ENCODE results near the gene KRTAP10-8.

Gene KRTAP10-8

DNA sequence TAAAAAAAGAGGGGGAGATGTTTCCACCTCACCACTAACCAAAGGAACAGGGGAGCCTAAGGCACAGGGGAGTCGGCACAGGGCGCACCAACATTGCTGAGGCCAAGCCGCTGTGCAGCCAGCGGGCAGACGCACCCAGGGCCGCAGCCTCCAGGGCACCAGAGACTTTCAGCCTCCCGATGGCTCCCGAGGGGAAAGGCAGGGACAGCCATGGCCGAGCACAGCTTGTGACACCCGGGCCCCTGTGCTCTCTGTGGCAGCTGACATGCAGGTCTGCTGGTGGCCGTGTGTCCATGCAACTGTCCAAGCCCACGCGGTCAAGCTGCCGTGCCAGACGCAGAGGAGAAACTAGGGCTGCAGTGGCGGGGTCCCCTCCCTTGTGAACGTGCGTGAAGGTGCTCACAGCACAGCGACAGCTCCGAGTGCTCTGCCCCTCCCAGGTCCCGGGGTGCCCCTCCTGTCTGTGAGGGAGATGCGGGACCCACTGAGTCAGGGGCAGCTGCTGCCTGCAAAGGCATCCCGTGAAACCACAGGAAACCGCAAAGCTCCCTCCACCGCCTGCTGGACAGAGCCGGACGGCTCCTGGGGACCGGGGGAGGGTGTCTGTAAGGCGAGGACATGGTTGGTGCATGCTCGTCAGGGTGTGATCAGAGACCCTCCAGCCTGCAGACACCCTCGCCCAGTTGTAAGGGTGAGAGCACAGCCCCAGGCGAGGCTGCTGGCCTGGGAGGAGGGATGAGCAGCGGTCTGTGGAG, 36.9 kb downstream of the KRTAP10-8 start:
- DNase-seq = no peak
- TF ChIP-seq, protein P1, sequence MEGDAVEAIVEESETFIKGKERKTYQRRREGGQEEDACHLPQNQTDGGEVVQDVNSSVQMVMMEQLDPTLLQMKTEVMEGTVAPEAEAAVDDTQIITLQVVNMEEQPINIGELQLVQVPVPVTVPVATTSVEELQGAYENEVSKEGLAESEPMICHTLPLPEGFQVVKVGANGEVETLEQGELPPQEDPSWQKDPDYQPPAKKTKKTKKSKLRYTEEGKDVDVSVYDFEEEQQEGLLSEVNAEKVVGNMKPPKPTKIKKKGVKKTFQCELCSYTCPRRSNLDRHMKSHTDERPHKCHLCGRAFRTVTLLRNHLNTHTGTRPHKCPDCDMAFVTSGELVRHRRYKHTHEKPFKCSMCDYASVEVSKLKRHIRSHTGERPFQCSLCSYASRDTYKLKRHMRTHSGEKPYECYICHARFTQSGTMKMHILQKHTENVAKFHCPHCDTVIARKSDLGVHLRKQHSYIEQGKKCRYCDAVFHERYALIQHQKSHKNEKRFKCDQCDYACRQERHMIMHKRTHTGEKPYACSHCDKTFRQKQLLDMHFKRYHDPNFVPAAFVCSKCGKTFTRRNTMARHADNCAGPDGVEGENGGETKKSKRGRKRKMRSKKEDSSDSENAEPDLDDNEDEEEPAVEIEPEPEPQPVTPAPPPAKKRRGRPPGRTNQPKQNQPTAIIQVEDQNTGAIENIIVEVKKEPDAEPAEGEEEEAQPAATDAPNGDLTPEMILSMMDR (IDR thresholded peaks at IDR 0.05; ENCODE audit: low read depth, low read length, missing control alignments) = no peak
- in situ Hi-C loops (cut with HindIII; ENCODE audit: low pct_ligation_motif_present, low sequenced_read_pairs) = no loop called here

DNA sequence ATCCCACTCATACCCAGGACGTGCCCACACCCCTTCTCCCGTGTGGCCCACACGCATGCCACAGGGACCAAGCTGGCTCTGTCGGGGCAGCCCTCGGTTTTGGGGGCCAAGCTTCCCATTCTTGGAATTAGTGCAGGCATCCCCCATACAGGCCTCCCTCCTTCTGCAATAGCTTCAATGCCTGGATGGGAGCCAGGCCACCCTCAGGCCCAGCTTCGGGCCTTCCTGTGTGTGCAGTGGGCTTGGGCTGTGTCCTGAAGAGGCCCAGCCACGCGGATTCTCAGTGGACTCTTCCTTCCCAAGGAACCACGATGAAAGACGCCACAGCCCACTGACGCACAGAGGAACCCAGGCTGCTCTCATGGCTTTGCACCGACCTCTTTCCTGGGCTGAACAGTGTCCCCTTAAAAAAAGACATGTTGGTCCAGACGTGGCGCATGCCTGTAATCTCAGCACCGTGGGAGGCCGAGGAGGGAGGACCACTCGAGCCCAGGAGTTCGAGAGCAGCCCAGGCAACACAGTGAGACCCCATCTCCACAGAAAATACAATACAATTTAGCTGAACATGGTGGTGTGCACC, 37.7 kb downstream of the KRTAP10-8 start:
- Histone ChIP-seq H3K36me3 (replicated peaks) (no peaks in the 10 kb centered on the region), H3K27me3 (replicated peaks) (no peaks in the 10 kb centered on the region), H3K4me3 (ENCODE audit: low read depth, low read length) (no peak overlapping the region), H3K27ac (no peak overlapping the region)
- DNase-seq = no peak
- TF ChIP-seq, protein P1 (IDR thresholded peaks at IDR 0.05; ENCODE audit: low read depth, low read length, missing control alignments) = no peak
- in situ Hi-C loops (cut with HindIII; ENCODE audit: low pct_ligation_motif_present, low sequenced_read_pairs) = no loop called here

More for the DNA sequence above, 36.9 kb downstream of the KRTAP10-8 start:
- Histone ChIP-seq H3K4me3 (ENCODE audit: low read depth, low read length) (no peak overlapping the region), H3K27ac (no peak overlapping the region), H3K36me3 (replicated peaks) (no peaks in the 10 kb centered on the region), H3K27me3 (replicated peaks) (no peaks in the 10 kb centered on the region)

DNA sequence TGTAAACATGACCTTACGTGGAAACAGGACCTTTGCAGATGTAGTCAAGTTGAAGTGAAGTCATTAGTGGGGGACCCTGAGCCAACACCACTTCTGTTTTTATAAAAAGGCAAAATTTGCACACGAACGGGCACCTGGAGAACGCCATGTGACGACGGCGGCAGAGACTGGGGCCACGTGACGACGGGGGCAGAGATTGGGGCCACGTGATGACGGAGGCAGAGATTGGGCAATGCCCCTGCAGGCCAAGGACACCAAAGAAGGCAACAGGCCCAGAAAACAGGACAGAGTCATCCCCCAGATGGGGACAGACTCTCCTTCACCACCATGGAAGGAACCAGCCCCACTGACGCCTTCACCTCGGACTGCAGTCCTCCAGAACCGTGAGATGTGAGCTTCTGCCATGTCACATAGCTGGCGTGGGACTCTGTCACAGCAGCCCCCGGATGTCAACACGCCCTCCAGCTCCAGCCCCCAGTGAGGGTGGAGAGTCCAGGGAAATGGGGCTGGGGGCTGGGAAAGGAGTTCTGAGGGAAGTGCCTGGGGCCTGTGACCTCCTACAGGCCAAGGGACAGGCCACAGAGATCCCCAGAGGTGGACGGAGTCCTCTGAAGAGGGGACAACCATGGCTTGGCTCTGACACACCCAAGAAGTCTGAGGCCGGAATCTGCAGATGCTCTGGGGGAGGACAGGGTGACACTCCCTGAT, 38.5 kb downstream of the KRTAP10-8 start:
- TF ChIP-seq, protein P1 (IDR thresholded peaks at IDR 0.05; ENCODE audit: low read depth, low read length, missing control alignments) = no peak
- in situ Hi-C loops (cut with HindIII; ENCODE audit: low pct_ligation_motif_present, low sequenced_read_pairs) = no loop called here
- no peak for DNase-seq
- H3K27me3 ChIP-seq (replicated peaks) = no peaks in the 10 kb centered on the region
- H3K36me3 ChIP-seq (replicated peaks) = no peaks in the 10 kb centered on the region
- H3K4me3 ChIP-seq (ENCODE audit: low read depth, low read length) = no peak overlapping the region
- H3K27ac ChIP-seq = no peak overlapping the region

DNA sequence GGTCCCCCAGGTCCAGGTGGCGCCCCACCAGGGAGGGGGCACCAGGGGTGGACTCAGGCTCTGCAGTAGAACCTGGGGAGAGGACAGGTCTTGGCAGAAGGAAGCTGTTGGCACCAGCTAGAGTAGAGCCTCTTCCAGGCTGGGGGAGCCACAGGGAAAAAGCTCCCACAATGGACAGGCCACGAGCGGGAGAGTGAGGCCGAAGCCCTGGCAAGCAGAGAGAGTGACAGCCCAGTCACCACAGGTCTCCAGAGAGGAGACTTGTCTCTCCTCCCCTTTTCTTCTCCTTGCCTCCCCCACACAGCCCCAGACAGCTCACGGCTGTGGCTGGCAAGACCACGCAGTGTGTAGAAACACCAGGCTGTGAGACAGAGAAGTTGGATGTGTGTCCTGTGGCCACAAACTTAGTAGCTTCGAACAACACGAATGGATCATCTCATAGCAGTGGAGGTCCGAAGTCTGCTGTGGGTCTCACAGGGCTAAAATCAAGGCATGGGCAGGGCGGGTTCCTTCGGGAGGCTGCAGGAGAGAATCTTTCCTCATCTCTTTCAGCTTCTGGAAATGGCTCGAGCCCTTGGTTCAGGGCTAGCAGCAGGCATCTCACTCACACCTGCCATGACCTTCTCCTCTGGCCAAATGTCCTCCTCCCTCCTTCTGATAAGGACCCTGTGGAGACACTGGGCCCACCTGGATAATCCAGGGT, 39.2 kb downstream of the KRTAP10-8 start:
- in situ Hi-C loops (cut with HindIII; ENCODE audit: low pct_ligation_motif_present, low sequenced_read_pairs) = no loop called here
- TF ChIP-seq, protein P1 (IDR thresholded peaks at IDR 0.05; ENCODE audit: low read depth, low read length, missing control alignments) = no peak
- H3K4me3 ChIP-seq (ENCODE audit: low read depth, low read length) = no peak overlapping the region
- no peak for DNase-seq
- H3K36me3 ChIP-seq (replicated peaks) = no peaks in the 10 kb centered on the region
- no peaks in the 10 kb centered on the region for H3K27me3 ChIP-seq (replicated peaks)
- no peak overlapping the region for H3K27ac ChIP-seq

DNA sequence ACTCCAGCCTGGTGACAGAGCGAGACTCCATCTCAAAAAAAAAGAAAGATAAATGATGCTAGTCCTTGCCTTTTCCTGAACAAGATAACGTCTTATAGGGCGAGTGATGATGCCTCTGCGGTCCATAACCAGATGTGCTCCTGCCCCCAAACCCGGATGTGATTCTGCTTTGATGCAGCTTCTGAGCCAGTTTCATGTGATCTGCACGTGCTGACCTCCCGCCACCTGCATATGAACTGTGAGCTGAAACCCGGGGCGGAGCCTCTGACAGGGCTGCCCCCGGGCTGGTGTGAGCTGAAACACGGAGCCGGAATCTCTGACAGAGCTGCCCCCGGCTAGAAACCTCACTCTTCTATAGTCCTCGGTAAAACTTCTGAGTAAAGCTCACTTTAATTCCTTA, 41.2 kb downstream of the KRTAP10-8 start:
- DNase-seq = no peak
- Histone ChIP-seq H3K4me3 (ENCODE audit: low read depth, low read length) (no peak overlapping the region), H3K27me3 (replicated peaks) (no peaks in the 10 kb centered on the region), H3K27ac (no peak overlapping the region), H3K36me3 (replicated peaks) (no peaks in the 10 kb centered on the region)
- TF ChIP-seq, protein P1 (IDR thresholded peaks at IDR 0.05; ENCODE audit: low read depth, low read length, missing control alignments) = no peak
- in situ Hi-C loops (cut with HindIII; ENCODE audit: low pct_ligation_motif_present, low sequenced_read_pairs) = no loop called here

All from brain microvascular endothelial cell (primary cell).